K562 (cell line): ENCODE measurements around the gene FASN. TPM values are rescaled to one million over a fixed set of nuclear protein-coding genes. Genes with fewer than 3 reads are reported as not detected.
A peak's percentile ranks its signal among the peaks of the same experiment; 100 is the strongest.

Experiments used
- CBFA2T2 ChIP-seq: fragments of 450-650 bp; conservative IDR thresholded peaks from 2 replicates; pipeline ENCODE4 v1.6.1; 2017; ENCODE audit warnings: mild to moderate bottlenecking
- CBFB ChIP-seq: sonication (generic); formaldehyde crosslinking; IDR thresholded peaks from 2 replicates; pipeline ENCODE4 v1.4.0; 2020; ENCODE audit warnings: mild to moderate bottlenecking, missing genetic modification reagents
- CREB3 ChIP-seq: fragments of 450-650 bp; conservative IDR thresholded peaks from 2 replicates; pipeline ENCODE4 v1.6.1; 2016; ENCODE audit warnings: missing genetic modification characterization, low read depth, mild to moderate bottlenecking, missing compliant biosample characterization, moderate library complexity
- E2F6 ChIP-seq, 2 experiments: IDR thresholded peaks; 2 replicates each; pipeline ENCODE4 v1.6.1; 2011; ENCODE audit warnings: borderline replicate concordance in 1 of 2, control low read depth in 1 of 2, low read depth in 1 of 2, low read length in 1 of 2, mild to moderate bottlenecking in 1 of 2, mixed read lengths in 1 of 2, moderate library complexity in 1 of 2; ENCODE audit not compliant: insufficient read depth in 1 of 2, insufficient read length in 1 of 2, poor library complexity in 1 of 2, severe bottlenecking in 1 of 2; ENCODE audit errors: extremely low read depth in 1 of 2
- EP300 ChIP-seq: IDR thresholded peaks from 2 replicates; pipeline ENCODE4 v1.6.1; 2012; ENCODE audit warnings: low read length, improper control_type of control experiment
- ESRRA ChIP-seq: fragments of 450-650 bp; IDR thresholded peaks from 2 replicates; pipeline ENCODE4 v1.6.1; 2014; ENCODE audit warnings: low read depth, mild to moderate bottlenecking, moderate library complexity, borderline replicate concordance
- ETV1 ChIP-seq: fragments of 450-650 bp; conservative IDR thresholded peaks from 2 replicates; pipeline ENCODE4 v1.6.1; 2016; ENCODE audit warnings: missing genetic modification characterization, control low read depth, low read depth, missing compliant biosample characterization
- GMEB1 ChIP-seq: fragments of 250-450 bp; sonication (Bioruptor Pico); IDR thresholded peaks from 2 replicates; pipeline ENCODE4 v1.4.0; 2020; ENCODE audit warnings: mild to moderate bottlenecking
- HCFC1 ChIP-seq: IDR thresholded peaks from 2 replicates; pipeline ENCODE4 v1.6.1; 2012; ENCODE audit warnings: low read depth, low read length, improper control_type of control experiment
- HDAC6 ChIP-seq: IDR thresholded peaks from 2 replicates; pipeline ENCODE4 v1.6.1; 2012; ENCODE audit warnings: low read depth, mild to moderate bottlenecking, control low read depth, inconsistent platforms, low read length, moderate library complexity
- IFI16 ChIP-seq: fragments of 250-450 bp; sonication (Bioruptor Pico); IDR thresholded peaks from 2 replicates; pipeline ENCODE4 v2.1.2; 2022; ENCODE audit warnings: mild to moderate bottlenecking, inconsistent platforms
- MIER1 ChIP-seq: fragments of 450-650 bp; IDR thresholded peaks from 2 replicates; pipeline ENCODE4 v1.6.1; 2016; ENCODE audit warnings: antibody characterized with exemption, mild to moderate bottlenecking, low read depth
- MYBL2 ChIP-seq, 2 experiments: fragments of 450-650 bp in 1 of 2; sonication (generic) in 1 of 2; formaldehyde crosslinking in 1 of 2; IDR thresholded peaks; 2 replicates each; pipeline versions ENCODE4 v1.6.1 to v1.8.1; 2017 to 2022; ENCODE audit warnings: borderline replicate concordance in 1 of 2, inconsistent platforms in 1 of 2, low read depth in 1 of 2, mild to moderate bottlenecking in 1 of 2, missing genetic modification reagents in 1 of 2, moderate library complexity in 1 of 2
- NCOA1 ChIP-seq: fragments of 450-650 bp; IDR thresholded peaks from 2 replicates; pipeline ENCODE4 v1.6.1; 2016; ENCODE audit warnings: low read depth
- PHB2 ChIP-seq: fragments of 450-650 bp; IDR thresholded peaks from 2 replicates; pipeline ENCODE4 v1.6.1; 2017; ENCODE audit warnings: low read depth
- PRMT5 ChIP-seq: sonication (generic); formaldehyde crosslinking; IDR thresholded peaks from 2 replicates; pipeline ENCODE4 v1.5.0; 2020; ENCODE audit warnings: missing genetic modification reagents
- TAF7 ChIP-seq: fragments of 450-650 bp; IDR thresholded peaks from 2 replicates; pipeline ENCODE4 v1.6.1; 2016; ENCODE audit warnings: missing genetic modification characterization, missing compliant biosample characterization
- ZFPM2 ChIP-seq: fragments of 250-450 bp; sonication (Bioruptor Pico); IDR thresholded peaks from 2 replicates; pipeline ENCODE4 v1.5.1; 2022; ENCODE audit warnings: mild to moderate bottlenecking
- ZFX ChIP-seq: sonication (generic); formaldehyde crosslinking; IDR thresholded peaks from 2 replicates; pipeline ENCODE4 v1.8.0; 2022; ENCODE audit warnings: mild to moderate bottlenecking, missing genetic modification reagents, moderate library complexity
- ZNF121 ChIP-seq: sonication (generic); formaldehyde crosslinking; conservative IDR thresholded peaks from 2 replicates; pipeline ENCODE4 v1.8.0; 2022; ENCODE audit warnings: missing genetic modification reagents
- ZNF384 ChIP-seq: IDR thresholded peaks from 2 replicates; pipeline ENCODE4 v1.6.1; 2012; ENCODE audit warnings: low read depth, low read length, improper control_type of control experiment
- ZNF398 ChIP-seq: fragments of 250-450 bp; sonication (Bioruptor Pico); IDR thresholded peaks from 2 replicates; pipeline ENCODE4 v1.8.0; 2021; ENCODE audit warnings: moderate library complexity, mild to moderate bottlenecking, inconsistent platforms
- ZNF436 ChIP-seq: fragments of 250-450, 450-650 bp; sonication (Bioruptor Pico); formaldehyde crosslinking; IDR thresholded peaks from 2 replicates; pipeline ENCODE4 v1.7.0; 2020; ENCODE audit warnings: mild to moderate bottlenecking
- polyA plus RNA-seq, 8 experiments: library from polyadenylated mRNA; depleted of rRNA in 4 of 8; stranded (reverse) in 5 of 8; unstranded in 3 of 8; fragments of >200 nt; fragmentation: Nextera tagmentation in 2 of 8; fragmentation: Illumina TruSeq in 1 of 8; extraction: Ambion mirVana in 2 of 8; extraction: Trizol in 1 of 8; gene quantifications; 2 replicates each; pipeline versions ENCODE4 v1.2.1 to v1.2.3, GENCODE V29; 2011 to 2014; ENCODE audit warnings: inconsistent platforms in 1 of 8, missing spikeins in 1 of 8
- total RNA-seq, 7 experiments: library from RNA; depleted of rRNA in 6 of 7; stranded (reverse); fragments of >200 nt in 6 of 7; fragmentation: Illumina TruSeq in 2 of 7; extraction: Trizol in 2 of 7; gene quantifications; 2 replicates each; pipeline versions ENCODE4 v1.2.1 to v1.2.3, GENCODE V29; 2011 to 2021; ENCODE audit warnings: low replicate concordance in 1 of 7

FASN gene
- total and polyA plus RNA-seq, 9 of the 15 experiments (the other 6 are each of a cell fraction or from before 2014, with no cell fraction given): 0.15 to 663 (median 49.9) TPM

- TF ChIP-seq ZNF436 (CRISPR knock-in tag): no peak
- TF ChIP-seq HDAC6: no peak
- 0 out of 2 replicates have a peak, but pooled peaks have one; percentile 5 for TF ChIP-seq CBFA2T2
- TF ChIP-seq PRMT5 (CRISPR knock-in tag): no peak
- TF ChIP-seq ESRRA: no peak
- no peak for TF ChIP-seq MIER1
- TF ChIP-seq ZNF384: no peak
- no peak for TF ChIP-seq ZFPM2 (CRISPR knock-in tag)
- TF ChIP-seq CBFB (CRISPR knock-in tag): no peak
- no peak for TF ChIP-seq TAF7 (tag)
- no peak for TF ChIP-seq GMEB1 (CRISPR knock-in tag)
- TF ChIP-seq CREB3: peak; percentile 78
- TF ChIP-seq EP300: no peak
- peak in 1 of 2 experiments; percentile 75 for TF ChIP-seq E2F6 (IDR thresholded peaks at IDR 0.05; ENCODE audit: borderline replicate concordance in 1 of 2, extremely low read depth in 1 of 2, insufficient read depth in 1 of 2, insufficient read length in 1 of 2, low read depth in 1 of 2, low read length in 1 of 2, poor library complexity in 1 of 2, severe bottlenecking in 1 of 2)
- no peak for TF ChIP-seq IFI16 (CRISPR knock-in tag)
- peak; percentile 17; the same call in 1 of the 2 replicates for TF ChIP-seq NCOA1
- no peak for TF ChIP-seq ZNF398 (CRISPR knock-in tag)
- TF ChIP-seq ZFX (CRISPR knock-in tag): peak; percentile 94
- TF ChIP-seq ZNF121: no peak
- no peak for TF ChIP-seq PHB2
- TF ChIP-seq HCFC1: no peak
- TF ChIP-seq ETV1 (tag): no peak
- no peak for TF ChIP-seq MYBL2 (IDR thresholded peaks at IDR 0.05; ENCODE audit: low read depth)
- TF ChIP-seq MYBL2 (CRISPR knock-in tag; IDR thresholded peaks at IDR 0.05; ENCODE audit: borderline replicate concordance): no peak
Observed at GRCh38 chr17:82098939-82099763, 1.1 kb upstream of the FASN start (continued).
